Mammary epithelial cell (primary cell): Measurements from ENCODE around the gene SDR39U1.

ENCODE experiments used
- CTCF ChIP-seq, 2 donors: IDR thresholded peaks in 1 of 2; conservative IDR thresholded peaks in 1 of 2; 2 replicates each; pipeline ENCODE4 v1.5.1; 2011 to 2012; ENCODE audit warnings: inconsistent platforms in 2 of 2, low read length in 2 of 2, mild to moderate bottlenecking in 2 of 2, control low read depth in 1 of 2, low read depth in 1 of 2; ENCODE audit not compliant: insufficient read depth in 1 of 2; ENCODE audit errors: extremely low read depth in 1 of 2
- EZH2 ChIP-seq: IDR thresholded peaks from 2 replicates; pipeline ENCODE4 v1.6.1; 2012; ENCODE audit warnings: low read length, inconsistent platforms, borderline replicate concordance

GRCh38 chr14:24417832-24418491 lies 24.6 kb downstream of the SDR39U1 start:
- TF ChIP-seq CTCF (conservative IDR thresholded peaks at IDR 0.05 in 1 of 2, IDR thresholded peaks at IDR 0.05 in 1 of 2; ENCODE audit: extremely low read depth in 1 of 2, insufficient read depth in 1 of 2, low read depth in 1 of 2, low read length in 2 of 2) (no peak), EZH2 (no peak)
